ENCODE measurements around the gene ZYX.
A peak's percentile ranks its signal among the peaks of the same experiment; 100 is the strongest.

ZYX gene

DNA sequence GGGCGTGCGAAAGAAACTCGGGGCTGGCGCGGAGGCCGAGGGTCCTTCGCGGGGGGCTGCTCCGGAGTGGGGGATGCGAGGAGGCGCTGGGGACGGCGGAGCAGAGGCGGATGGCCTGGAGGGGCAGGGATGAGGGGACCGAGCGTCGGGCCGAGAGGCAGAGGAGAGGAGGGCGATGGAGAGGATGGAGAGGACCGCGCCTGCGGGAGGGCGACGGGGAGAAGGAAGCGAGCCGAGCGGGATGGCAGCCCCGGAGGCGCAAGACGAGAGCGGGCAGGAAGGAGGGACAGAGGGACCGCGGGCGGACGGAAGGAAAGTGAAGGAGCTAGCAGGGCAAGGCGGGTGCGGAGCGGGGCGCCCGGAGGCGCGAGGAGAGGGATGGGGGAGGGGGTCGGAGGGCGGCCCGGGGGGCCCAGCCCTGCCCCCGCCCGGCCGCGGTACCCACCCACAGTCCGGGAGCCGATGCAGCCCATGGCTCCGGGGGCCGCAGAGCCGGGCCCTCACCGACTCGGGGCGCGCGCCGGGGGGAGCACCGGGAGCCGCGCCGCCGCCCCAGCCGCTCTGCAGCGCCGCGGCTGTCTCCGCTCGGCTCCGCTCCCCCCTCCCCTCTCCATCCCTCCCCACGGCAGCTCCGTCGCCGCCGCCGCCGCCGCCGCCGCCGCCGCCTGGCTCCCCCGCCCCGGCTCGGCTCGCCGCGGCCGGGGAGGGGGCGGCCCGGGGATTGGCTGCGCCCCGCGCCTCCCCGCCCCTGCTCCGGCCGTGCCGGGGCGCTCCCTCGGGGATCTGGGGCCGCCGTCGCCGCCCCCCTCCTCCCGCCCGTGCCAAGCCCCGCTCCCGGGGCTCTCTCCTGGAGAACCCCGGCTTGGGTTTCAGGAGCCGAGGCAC is 18.8 kb upstream of the ZYX start, which contains the start of gene FAM131B:
FAM131B (minus strand) TSS at position 583 of the 885 bp plus-strand sequence; CDS start at position 473, 110 bp downstream.
- DNase-seq (ENCODE audit: low spot score) = peak; percentile 91

DNA sequence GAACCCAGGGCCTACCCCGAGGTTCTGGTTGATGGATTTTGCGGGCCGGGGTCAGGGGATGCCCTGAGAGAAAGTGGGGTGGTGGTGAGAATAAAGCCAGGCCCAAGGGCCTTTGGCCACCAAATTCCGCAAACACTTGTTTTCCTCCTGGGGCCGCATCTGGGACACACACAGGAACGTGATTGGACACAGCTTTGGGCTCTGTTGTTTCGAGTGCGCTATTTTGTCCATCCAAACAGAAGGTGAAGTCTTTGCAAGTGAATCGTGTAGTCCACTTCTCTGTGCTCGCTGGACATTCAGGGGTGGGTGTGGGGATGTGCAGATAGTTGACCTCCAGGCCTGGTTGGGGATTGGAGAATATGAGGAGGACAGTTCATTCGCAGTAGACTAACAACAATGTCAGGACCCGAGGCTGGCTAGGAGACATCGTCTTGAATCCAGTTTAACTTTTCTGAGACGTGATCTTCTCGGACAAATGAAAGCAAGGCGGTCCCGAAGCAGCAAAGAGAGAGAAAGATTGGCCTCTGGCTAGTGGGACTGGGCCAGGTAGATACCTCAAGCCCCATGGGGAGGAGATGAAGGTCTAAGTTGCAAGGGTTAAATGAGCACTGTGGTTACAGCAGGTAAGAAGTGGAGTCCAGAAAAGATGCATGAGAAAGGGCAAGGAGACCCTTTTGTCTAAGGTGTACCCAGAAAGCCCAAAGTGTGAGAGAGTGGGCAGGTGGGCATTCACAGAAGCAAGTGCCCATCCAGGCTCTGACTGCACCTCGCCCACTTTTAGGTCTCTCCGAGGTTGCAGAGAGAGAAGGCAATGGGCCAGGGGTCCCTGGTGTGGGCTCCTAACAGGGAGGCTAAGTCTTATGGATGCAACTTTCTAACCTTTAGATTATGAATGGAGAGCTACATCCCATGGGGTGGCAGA is 17.9 kb upstream of the ZYX start:
- DNase-seq (ENCODE audit: low spot score) = no peak

DNA sequence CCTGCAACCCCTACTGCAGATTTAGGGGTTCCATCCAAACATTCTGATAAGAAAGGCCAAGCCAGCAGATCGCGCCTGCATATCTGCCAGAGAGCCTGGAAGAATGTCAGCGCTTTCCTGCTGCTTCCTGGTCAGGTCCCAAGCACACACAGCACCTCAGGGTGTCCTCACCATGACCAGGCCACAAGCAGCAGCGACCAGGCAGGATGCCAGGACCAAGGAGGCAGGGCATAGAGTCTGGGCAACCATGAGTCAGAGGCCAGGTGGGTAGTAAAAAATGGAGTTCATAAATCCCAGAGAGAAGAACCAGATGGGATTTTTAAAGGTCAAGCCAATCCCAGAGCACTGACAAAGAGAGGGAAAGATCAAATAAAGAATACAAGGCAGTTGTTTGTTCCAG is 13.2 kb upstream of the ZYX start:
- DNase-seq (ENCODE audit: low spot score) = no peak

DNA sequence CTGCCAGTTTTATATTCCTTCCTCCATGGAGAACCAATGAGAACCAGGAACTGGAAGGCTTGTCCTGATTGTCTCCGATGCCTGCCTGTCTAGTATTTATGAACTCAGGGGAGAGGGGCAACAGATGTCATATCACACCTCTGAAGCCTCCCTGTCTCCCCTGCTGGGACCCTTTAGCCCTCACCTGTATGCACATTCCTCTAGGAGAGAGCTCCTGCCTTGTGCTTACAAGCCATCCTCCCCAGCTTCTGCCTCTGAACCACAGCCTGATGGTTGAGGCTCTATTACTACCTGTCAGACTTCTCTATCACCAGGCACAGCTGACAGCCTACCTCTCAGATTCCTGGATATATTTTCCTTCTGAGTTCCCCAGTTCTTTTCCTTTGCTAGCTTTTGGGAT is 12.8 kb upstream of the ZYX start:
- DNase-seq (ENCODE audit: low spot score) = no peak

DNA sequence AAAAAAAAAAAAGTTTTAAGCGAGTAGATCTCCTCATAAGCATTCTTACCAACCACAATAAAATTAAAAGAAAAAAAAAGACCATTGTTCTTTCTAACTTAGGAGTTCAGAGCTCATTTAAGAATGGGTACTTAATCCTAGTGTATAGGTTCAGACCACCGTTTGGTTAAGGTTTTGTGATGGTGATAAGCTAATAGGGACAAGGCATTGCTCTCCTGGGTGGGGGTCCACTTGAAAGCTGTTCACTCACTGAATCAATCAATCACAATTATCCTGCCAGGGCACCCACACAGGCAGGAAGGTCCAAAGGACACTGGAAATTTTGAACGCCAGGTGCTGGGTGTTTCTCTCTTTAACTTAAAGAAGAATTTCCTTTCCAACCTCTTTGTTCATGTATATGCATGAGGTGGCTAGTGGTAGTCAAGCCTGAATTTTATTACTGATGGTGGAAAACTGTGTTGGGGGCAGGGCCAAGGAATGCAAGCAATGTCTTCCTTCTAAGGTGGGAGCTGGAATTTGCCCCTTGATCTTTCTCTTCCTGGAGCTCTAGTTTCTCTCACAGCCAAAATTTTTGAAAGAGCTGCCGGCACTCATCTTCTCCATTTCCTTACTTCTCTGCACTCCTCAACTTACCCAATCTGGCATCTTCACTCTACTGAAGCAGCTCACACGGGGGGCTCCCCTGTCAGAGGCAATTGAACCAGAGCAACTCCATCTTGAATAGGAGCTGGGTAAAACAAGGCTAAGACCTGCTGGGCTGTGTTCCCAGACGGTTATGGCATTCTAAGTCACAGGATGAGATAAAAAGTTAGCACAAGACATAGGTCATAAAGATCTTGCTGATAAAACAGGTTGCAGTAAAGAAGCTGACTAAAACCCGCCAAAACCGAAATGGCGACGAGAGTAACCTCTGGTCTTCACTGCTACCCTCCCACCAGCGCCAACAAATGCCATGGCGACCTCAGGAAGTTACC is 11.2 kb upstream of the ZYX start:
- no peak for DNase-seq (ENCODE audit: low spot score)

DNA sequence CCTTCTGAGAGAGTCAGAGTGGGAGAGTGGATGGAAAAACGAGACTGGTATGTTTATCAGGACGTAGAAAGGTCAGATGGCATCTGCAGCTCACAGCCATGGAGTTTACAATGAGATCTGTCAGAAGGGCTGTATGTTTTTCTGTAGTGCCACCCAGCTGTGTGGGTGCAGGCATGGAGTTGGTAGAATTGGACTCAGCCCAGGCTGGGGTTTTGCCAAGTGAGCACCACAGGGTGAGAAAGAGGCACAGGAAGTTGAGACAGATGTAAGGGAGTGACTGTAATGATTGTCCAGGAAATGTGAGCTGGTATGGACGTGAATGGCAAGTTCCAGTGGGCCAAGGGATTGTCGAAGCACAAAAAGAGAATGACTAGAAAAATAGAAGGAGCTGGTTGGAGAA is 9.1 kb upstream of the ZYX start:
- no peak for DNase-seq (ENCODE audit: low spot score)

DNA sequence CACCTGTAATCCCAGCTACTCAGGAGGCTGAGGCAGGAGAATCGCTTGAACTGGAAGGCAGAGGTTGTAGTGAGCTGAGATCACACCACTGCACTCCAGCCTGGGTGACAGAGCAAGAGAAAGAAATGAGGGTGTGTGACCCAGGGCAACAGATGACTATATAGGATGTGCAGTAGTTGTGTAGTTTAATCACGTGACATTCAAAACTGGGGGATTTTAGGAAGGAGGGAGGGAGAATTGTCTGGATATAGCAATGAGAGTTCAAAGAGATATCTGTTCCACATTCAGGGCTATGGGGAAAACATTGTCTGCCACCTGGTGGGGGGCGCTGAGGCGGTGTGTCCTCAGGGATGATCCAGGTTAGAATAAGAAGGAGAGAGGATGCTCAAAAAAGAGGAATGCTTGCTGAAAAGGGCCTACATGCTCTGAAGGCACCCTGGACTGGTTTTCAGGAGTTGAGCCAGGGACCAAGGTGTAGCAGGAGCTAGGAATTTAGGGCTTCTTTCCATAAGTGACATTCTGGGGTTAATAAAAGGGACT is 7.8 kb upstream of the ZYX start:
- no peak for DNase-seq (ENCODE audit: low spot score)

DNA sequence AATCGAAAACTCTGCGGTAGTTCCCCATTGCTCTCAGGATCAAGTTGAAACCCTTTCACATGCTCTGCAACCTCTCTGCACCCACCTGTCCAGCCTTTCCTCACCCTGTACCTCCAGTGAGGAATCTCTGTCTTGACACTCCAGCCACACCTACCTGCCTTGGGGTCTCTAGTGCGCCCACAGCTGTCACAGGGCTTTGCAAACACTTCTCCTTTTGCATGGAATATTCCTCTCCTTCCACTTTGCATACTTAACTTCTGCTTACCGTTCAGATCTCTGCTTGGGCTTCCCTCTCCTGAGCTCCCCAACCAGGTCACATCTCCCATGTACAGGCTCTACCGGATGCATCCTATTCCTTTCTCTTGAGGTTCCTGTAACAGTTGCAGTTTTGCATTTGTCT is 6.6 kb upstream of the ZYX start:
- no peak for DNase-seq (ENCODE audit: low spot score)

DNA sequence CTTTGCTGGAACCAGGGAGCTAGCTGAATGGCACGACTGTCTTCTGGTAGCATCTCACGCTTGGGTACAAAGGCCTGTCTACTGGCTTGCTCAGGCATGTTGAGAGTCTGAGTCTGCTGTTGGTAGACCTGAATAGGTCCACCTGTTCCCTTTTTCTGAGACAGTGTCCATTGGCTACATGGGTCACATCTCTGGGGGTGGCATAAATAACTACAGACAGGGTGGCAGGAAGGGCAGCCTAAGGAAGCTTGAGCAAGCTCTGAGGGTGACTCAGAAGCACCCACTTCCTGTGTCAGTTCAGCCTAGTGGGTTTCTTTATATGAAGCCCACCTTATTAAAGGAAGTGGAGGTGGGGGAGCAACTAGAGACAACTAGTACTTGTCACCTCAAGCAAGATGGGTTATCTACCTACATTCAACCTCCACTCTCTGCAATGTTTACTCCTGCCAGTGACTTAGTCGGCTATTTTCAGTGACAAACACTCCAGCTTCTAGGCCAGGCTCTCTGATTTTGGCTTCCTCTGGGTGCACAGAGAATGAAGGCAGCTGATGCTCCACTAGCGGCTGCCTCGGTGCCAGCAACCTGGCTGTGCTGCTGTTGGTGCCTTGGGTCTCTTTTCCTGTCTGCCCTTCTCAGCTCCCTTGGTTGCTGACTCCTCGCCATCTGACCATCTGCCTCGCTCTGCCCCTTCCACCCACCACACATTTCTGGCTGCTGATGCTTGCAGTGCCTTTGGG is 5.7 kb upstream of the ZYX start:
- DNase-seq (ENCODE audit: low spot score) = no peak

DNA sequence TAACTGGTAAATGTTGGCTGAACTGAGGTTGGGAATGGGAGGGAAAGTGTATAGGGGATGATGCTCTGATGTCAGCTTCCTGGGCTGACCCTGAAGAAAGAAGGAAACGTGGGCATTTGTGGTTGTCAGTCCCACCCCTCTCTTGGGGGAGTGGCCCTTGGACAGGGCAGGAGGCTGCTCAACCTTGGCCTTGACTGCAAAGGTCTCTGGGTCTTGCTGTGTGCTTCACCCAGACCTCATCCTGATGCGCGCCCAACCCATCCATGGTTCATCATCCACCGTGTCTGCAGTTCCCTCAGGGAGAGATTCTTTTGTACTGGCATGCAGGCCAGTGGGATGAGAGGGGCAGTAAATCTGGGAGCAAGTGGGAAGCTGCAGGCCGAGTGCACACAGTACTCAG is 4.7 kb upstream of the ZYX start:
- no peak for DNase-seq (ENCODE audit: low spot score)

DNA sequence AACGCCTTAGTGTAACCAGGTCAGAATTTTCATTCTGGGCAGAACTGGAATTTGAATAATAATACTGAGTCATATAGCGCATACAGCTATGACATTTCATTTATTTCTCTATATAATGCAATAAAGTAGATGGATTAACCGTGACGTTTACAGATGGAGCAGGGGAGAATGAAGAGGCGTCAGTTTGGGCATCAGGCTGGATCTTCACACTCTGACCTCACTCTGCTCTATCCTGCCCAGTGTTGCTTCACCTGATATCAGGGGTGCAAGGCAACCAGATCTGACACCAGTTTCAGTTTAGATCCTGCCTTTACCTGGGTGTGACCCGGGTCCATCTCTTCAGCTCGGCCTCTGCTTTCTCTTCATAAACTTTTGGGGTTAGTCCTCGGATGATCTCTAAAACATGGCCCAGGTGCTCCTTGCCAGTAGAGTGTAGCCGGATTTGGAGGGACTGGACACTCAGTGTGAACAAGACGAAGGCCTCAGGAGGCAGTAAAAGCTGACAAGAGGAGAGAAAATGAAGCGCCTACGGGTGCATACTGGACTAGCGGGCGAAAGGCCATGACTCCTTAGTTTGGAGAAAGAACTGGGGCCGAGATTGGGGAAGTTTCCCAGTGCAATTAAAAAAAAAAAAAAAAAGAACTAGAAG is 1.4 kb upstream of the ZYX start:
- DNase-seq (ENCODE audit: low spot score) = no peak

DNA sequence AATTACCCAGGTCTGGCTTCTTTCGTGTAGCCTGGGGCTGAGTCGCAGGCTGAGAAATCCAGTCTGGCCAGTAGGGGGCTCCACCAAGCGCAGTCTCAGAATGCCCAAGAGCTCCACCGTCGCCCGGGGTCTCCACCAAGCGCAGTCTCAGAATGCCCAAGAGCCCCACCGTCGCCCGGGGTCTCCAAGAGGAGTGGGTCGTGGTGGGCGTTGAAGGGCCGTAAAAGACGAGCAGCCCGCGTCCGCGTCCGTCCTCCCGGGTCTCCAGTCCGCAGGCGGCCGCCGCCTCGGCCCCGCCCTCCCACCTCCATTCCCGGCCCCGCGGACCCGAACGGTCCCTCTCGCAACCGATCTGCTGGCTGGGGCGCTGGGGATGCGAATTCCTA is 892 bp upstream of the ZYX start:
- peak; percentile 74 for DNase-seq (ENCODE audit: low spot score)

DNA sequence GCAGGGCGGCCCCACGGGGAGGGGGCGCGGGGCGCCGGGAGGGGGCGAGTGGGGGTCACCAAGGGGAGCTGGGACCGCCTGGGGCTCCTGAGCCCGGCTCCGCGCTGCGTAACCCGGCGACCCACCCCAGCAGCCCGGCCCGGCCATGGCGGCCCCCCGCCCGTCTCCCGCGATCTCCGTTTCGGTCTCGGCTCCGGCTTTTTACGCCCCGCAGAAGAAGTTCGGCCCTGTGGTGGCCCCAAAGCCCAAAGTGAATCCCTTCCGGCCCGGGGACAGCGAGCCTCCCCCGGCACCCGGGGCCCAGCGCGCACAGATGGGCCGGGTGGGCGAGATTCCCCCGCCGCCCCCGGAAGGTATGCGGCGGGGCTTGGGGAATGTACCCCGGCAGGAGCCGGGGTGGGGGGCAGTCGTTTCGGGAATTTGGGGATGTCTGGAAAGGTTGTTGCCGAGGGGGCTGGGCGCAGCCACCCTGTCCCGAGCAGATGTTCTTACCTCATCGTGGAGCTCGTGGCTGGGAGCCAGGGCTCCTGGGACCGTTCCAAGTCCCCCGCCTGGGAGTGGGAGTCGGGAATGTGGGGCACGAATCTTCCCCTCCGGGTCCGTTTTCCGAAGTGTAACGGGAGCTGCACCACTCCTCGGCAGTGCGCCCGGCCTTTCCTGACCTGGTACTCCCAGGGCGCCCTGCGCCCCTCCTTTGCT is 431 bp downstream of the ZYX start:
- no peak for DNase-seq (ENCODE audit: low spot score)

DNA sequence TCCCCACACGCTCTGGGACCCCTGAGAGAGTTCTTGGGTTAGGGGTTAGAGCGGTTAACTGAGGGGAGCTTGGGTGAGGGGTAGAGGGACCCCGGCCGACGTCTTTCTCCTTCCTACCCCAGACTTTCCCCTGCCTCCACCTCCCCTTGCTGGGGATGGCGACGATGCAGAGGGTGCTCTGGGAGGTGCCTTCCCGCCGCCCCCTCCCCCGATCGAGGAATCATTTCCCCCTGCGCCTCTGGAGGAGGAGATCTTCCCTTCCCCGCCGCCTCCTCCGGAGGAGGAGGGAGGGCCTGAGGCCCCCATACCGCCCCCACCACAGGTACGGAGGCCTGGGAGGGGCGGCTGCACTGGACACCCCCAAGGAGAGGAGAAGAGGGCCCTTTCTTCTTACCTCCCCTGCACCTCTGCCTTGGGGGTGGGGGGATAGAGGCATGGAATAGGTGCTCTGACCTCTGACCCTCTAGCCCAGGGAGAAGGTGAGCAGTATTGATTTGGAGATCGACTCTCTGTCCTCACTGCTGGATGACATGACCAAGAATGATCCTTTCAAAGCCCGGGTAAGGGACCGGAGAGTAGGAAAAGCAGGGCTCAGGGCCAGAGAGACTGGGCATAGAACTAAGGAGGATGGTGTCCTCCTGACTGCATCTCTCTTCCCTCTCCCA is 1.1 kb downstream of the ZYX start:
- no peak for DNase-seq (ENCODE audit: low spot score)

DNA sequence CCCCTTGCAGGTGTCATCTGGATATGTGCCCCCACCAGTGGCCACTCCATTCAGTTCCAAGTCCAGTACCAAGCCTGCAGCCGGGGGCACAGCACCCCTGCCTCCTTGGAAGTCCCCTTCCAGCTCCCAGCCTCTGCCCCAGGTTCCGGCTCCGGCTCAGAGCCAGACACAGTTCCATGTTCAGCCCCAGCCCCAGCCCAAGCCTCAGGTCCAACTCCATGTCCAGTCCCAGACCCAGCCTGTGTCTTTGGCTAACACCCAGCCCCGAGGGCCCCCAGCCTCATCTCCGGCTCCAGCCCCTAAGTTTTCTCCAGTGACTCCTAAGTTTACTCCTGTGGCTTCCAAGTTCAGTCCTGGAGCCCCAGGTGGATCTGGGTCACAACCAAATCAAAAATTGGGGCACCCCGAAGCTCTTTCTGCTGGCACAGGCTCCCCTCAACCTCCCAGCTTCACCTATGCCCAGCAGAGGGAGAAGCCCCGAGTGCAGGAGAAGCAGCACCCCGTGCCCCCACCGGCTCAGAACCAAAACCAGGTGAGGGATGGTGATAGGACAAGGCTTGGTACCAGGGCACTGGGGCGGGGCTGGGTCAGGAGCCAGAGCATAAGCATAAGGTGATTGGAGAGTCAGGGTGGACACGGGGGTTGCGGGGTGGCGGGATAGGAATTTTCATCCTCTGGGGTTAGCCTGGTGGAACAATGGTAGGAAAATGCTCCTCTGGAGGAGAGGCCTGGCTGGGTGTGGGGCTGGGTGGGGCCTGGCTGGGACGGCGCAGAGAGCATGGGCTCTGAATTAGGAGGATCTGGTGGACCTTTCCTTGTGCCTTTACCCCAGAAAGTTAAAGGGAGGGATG is 1.9 kb downstream of the ZYX start:
- no peak for DNase-seq (ENCODE audit: low spot score)

DNA sequence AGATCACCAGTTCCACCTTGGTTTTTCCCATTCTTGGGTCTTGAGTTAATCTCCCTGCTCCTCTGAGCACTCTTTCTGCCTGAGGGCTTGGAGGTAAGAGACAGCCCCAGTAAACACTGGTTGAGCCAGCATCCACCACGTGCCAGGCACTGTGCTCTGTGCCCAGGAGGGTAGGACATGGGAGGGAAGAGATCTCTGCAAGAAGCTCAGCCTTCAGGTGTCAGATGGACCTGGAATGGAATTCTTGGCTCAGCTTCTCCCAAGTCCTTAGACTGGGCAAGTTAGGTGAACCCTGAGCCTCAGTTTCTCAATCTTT is 2.5 kb downstream of the ZYX start:
- DNase-seq (ENCODE audit: low spot score) = no peak

DNA sequence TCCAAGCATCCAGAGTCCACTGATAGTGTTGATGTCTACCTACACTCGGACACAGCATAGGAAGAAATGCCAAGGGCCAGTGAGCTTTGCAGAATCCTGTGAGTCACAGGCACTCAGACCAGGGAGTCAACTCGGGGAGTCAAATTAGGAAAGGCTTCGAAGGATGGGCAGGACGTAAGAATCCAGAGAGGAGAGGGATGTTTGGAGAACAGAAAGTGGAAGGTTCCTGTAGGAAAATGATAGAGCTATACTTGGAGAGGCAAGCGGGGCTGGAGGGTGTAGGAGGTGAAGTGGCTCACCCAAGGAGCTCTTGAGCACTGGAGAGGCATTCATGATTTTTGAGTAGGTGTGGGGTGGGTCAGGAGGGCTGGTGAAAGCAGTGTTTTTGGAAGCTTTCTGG is 3.0 kb downstream of the ZYX start:
- DNase-seq (ENCODE audit: low spot score) = no peak

Measured in iPS-NIHi11 (cell line).